Measurements from ENCODE around the gene GSPT1. TPM values are rescaled to one million over a fixed set of nuclear protein-coding genes. Genes with fewer than 3 reads are reported as not detected.
"Not testable (repeated sequence)": the region's sequence is repeated elsewhere in the genome, so short reads cannot be mapped to it uniquely, and the experiment has no call there.

GSPT1 gene
- total and polyA plus RNA-seq, 2 donors (not counting 1 experiment from before 2014, with no cell fraction given): 20.6 to 72.6 TPM

DNA sequence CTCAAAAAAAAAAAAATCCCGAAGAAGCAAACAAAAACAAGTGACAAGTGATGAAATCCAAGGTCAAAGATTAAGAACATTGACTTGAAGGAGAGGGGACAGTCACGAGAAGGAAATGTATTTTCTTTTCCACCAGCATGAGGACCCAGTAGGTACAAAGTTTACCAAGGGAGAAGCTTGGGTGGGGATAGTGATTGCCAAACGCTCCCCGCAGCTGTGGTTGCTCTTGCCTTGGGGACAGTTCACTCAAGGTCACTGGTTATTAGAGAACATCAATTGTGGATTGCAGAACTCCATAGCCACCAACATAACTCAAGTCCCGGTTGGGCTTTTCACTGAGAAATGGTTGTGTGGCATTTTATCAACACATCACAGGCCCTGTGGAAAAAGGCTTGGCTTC, 91.4 kb downstream of the GSPT1 start:
- POLR2A ChIA-PET: no interaction called here
- DNase-seq: no peak
- no peak for TF ChIP-seq EZH2 (IDR thresholded peaks at IDR 0.05; ENCODE audit: borderline replicate concordance, insufficient read depth, low read depth, low read length, poor library complexity, severe bottlenecking)
- TF ChIP-seq, protein P1, sequence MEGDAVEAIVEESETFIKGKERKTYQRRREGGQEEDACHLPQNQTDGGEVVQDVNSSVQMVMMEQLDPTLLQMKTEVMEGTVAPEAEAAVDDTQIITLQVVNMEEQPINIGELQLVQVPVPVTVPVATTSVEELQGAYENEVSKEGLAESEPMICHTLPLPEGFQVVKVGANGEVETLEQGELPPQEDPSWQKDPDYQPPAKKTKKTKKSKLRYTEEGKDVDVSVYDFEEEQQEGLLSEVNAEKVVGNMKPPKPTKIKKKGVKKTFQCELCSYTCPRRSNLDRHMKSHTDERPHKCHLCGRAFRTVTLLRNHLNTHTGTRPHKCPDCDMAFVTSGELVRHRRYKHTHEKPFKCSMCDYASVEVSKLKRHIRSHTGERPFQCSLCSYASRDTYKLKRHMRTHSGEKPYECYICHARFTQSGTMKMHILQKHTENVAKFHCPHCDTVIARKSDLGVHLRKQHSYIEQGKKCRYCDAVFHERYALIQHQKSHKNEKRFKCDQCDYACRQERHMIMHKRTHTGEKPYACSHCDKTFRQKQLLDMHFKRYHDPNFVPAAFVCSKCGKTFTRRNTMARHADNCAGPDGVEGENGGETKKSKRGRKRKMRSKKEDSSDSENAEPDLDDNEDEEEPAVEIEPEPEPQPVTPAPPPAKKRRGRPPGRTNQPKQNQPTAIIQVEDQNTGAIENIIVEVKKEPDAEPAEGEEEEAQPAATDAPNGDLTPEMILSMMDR (IDR thresholded peaks at IDR 0.05): no peak

DNA sequence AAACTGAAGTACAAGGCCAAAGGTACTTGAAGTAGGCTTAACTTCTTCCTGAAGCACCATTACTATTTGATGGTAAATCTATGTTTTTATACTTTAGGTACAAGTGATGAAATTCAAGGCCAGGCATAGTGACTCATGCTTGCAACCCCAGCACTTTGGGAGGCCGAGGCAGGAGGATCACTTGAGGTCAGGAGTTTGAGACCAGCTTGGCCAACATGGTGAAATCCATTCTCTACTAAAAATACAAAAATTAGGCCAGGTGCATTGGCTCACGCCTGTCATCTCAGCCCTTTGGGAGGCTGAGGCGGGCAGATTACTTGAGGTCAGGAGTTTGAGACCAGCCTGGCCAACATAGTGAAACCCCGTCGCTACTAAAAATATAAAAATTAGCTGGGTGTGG, 92.1 kb downstream of the GSPT1 start:
- H3K4me1 Mint-ChIP-seq; H3K27me3 ChIP-seq (replicated peaks in 1 of 4; ENCODE audit: control extremely low read depth in 1 of 4, control insufficient read depth in 3 of 4, insufficient read depth in 4 of 4, low read length in 3 of 4); H3K9ac ChIP-seq (ENCODE audit: low read length); ATAC-seq (ENCODE audit: low read depth); H3K9me3 Mint-ChIP-seq (ENCODE audit: insufficient read depth); H2AFZ ChIP-seq (ENCODE audit: insufficient read depth, low read depth, low read length, poor library complexity, severe bottlenecking); H3K27me3 Mint-ChIP-seq; DNase-seq; H3K4me3 ChIP-seq (ENCODE audit: control extremely low read depth in 1 of 5, extremely low read depth in 1 of 5, insufficient read depth in 1 of 5, low read depth in 2 of 5, low read length in 4 of 5); H3K36me3 ChIP-seq (replicated peaks in 1 of 2; ENCODE audit: control extremely low read depth in 1 of 2, control insufficient read depth in 1 of 2, extremely low read depth in 1 of 2, insufficient read depth in 2 of 2, low read length in 1 of 2); H3K27ac ChIP-seq (ENCODE audit: low read length in 2 of 2); H3K4me1 ChIP-seq (ENCODE audit: control insufficient read depth in 2 of 2, insufficient read depth in 2 of 2, low read length in 2 of 2); H3K4me3 Mint-ChIP-seq; H4K20me1 ChIP-seq (ENCODE audit: control insufficient read depth, insufficient read depth, low read length, poor library complexity, severe bottlenecking); H3K27ac Mint-ChIP-seq; H3K79me2 ChIP-seq (ENCODE audit: control insufficient read depth, insufficient read depth, low read length); H3K4me2 ChIP-seq (replicated peaks; ENCODE audit: low read depth, low read length, poor library complexity, severe bottlenecking); intact Hi-C loops (cut with micrococcal nuclease); H3K9me3 ChIP-seq (ENCODE audit: control extremely low read depth in 1 of 3, control insufficient read depth in 2 of 3, insufficient read depth in 1 of 3, low read length in 2 of 3): not testable (repeated sequence)
- ChIA-PET POLR2A (interaction anchor here (0.6 kb wide), 1 partner anchor 886 kb away, joined by 3 read pairs; no protein-coding TSS in a partner anchor), CTCF (interaction anchor here (1.0 kb wide), 1 partner anchor 11 kb away, joined by 3 read pairs; no protein-coding TSS in a partner anchor)
- 92% methylated on average over 4 of the region's 5 CpGs for WGBS (ENCODE audit: insufficient coverage)

More for the DNA sequence above, 91.4 kb downstream of the GSPT1 start:
- Histone ChIP-seq H2AFZ (ENCODE audit: insufficient read depth, low read depth, low read length, poor library complexity, severe bottlenecking) (no peak overlapping the region), H3K4me1 (ENCODE audit: control insufficient read depth in 2 of 2, insufficient read depth in 2 of 2, low read length in 2 of 2) (no peaks in the 10 kb centered on the region), H4K20me1 (ENCODE audit: control insufficient read depth, insufficient read depth, low read length, poor library complexity, severe bottlenecking) (no peaks in the 10 kb centered on the region), H3K79me2 (ENCODE audit: control insufficient read depth, insufficient read depth, low read length) (no peaks in the 10 kb centered on the region), H3K4me3 (ENCODE audit: control extremely low read depth in 1 of 5, extremely low read depth in 1 of 5, insufficient read depth in 1 of 5, low read depth in 2 of 5, low read length in 4 of 5) (no peak overlapping the region), H3K27me3 (replicated peaks in 1 of 4; ENCODE audit: control extremely low read depth in 1 of 4, control insufficient read depth in 3 of 4, insufficient read depth in 4 of 4, low read length in 3 of 4) (no peaks in the 10 kb centered on the region), H3K36me3 (replicated peaks in 1 of 2; ENCODE audit: control extremely low read depth in 1 of 2, control insufficient read depth in 1 of 2, extremely low read depth in 1 of 2, insufficient read depth in 2 of 2, low read length in 1 of 2) (no peaks in the 10 kb centered on the region), H3K9ac (ENCODE audit: low read length) (no peak overlapping the region), H3K9me3 (ENCODE audit: control extremely low read depth in 1 of 3, control insufficient read depth in 2 of 3, insufficient read depth in 1 of 3, low read length in 2 of 3) (no peaks in the 10 kb centered on the region), H3K27ac (ENCODE audit: low read length in 2 of 2) (no peak overlapping the region), H3K4me2 (replicated peaks; ENCODE audit: low read depth, low read length, poor library complexity, severe bottlenecking) (no peak overlapping the region)
- Mint-ChIP-seq H3K27ac (no peak overlapping the region), H3K9me3 (ENCODE audit: insufficient read depth) (no peaks in the 10 kb centered on the region), H3K27me3 (no peaks in the 10 kb centered on the region), H3K4me3 (no peak overlapping the region), H3K4me1 (peaks cover 2% of the 10 kb centered on the region)
- CTCF ChIA-PET: interaction anchor here (1.0 kb wide), 1 partner anchor 11 kb away, joined by 3 read pairs; no protein-coding TSS in a partner anchor
- no peak for ATAC-seq (ENCODE audit: low read depth)
- intact Hi-C loops (cut with micrococcal nuclease): no loop called here
- WGBS (ENCODE audit: insufficient coverage): 100% methylated on average over 1 of the region's 5 CpGs

Measured in B cell (primary cell).